ENCODE data around the gene SEC61B. TPM values are rescaled to one million over a fixed set of nuclear protein-coding genes. Genes with fewer than 3 reads are reported as not detected.

Gene SEC61B
- total and polyA plus RNA-seq, 9 of the 15 experiments (the other 6 are each of a cell fraction or from before 2014, with no cell fraction given) = 57.8 to 262 (median 172) TPM

- H3K4me1 ChIP-seq (replicated peaks in 1 of 2; ENCODE audit: control insufficient read depth in 2 of 2, insufficient read depth in 2 of 2, low read length in 2 of 2) = peaks cover 0 to 3% of the 10 kb centered on the region in 2 experiments; a peak in 2 of 5 replicates
- H3K79me2 ChIP-seq (ENCODE audit: control insufficient read depth, insufficient read depth, low read length) = no peaks in the 10 kb centered on the region
- in situ Hi-C loops (cut with MboI) = no loop called here
- no peaks in the 10 kb centered on the region; the same call in 1 of the 2 replicates for H3K9me3 ChIP-seq (replicated peaks; ENCODE audit: control insufficient read depth, insufficient read depth, low read depth, low read length)
- H3K4me2 ChIP-seq (ENCODE audit: insufficient read depth, low read length) = no peak overlapping the region
- H3K36me3 ChIP-seq (ENCODE audit: control insufficient read depth, insufficient read depth, low read length) = peaks cover 31% of the 10 kb centered on the region; the same call in 2 of the 3 replicates
- H3K27me3 ChIP-seq (ENCODE audit: control insufficient read depth in 2 of 2, insufficient read depth in 2 of 2, low read length in 2 of 2) = no peaks in the 10 kb centered on the region
- no peak for DNase-seq (ENCODE audit: extremely low read depth in 1 of 4, low spot score in 3 of 4)
- no peaks in the 10 kb centered on the region for H4K20me1 ChIP-seq (replicated peaks; ENCODE audit: control insufficient read depth, insufficient read depth, low read length)
- POLR2A ChIA-PET = interaction anchor here (0.6 to 1.3 kb wide), 2 partner anchors 9 to 10 kb away, joined by 3 read pairs; no protein-coding TSS in a partner anchor
- no peak for ATAC-seq
- no TSS peak for BruUV-seq (replicated peaks)
- H2AFZ ChIP-seq (ENCODE audit: low read depth, low read length) = no peak overlapping the region
- no peak overlapping the region for H3K27ac ChIP-seq (ENCODE audit: extremely low read depth, low read depth, low read length)
- intact Hi-C loops (cut with micrococcal nuclease) = no loop called here
- H3K4me3 ChIP-seq = no peak overlapping the region
- H3K9ac ChIP-seq (ENCODE audit: insufficient read depth in 1 of 2, low read depth in 2 of 2, low read length in 2 of 2) = no peak overlapping the region
- no peaks in the 10 kb centered on the region for H3K9me1 ChIP-seq (ENCODE audit: control insufficient read depth, insufficient read depth, low read length)
- CTCF ChIA-PET (ENCODE audit: low intra/inter-chr PET ratio) = no interaction called here
- no peak for FAIRE-seq
- no peak for TF ChIP-seq ZNF197 (CRISPR knock-in tag; IDR thresholded peaks at IDR 0.05; ENCODE audit: low read depth)
- no peak for TF ChIP-seq U2AF2 (optimal IDR thresholded peaks at IDR 0.05; ENCODE audit: low read depth, low read length)
- no peak for TF ChIP-seq GATAD2A (IDR thresholded peaks at IDR 0.05)
- TF ChIP-seq CBX5 (IDR thresholded peaks at IDR 0.05; ENCODE audit: borderline replicate concordance, low read depth) = no peak
- TF ChIP-seq SMC3 (conservative IDR thresholded peaks at IDR 0.05; ENCODE audit: insufficient read depth, low read depth, low read length) = no peak
- no peak for TF ChIP-seq YY1 (IDR thresholded peaks at IDR 0.05; ENCODE audit: borderline replicate concordance in 1 of 3, control insufficient read depth in 1 of 3, extremely low read depth in 1 of 3, insufficient read depth in 3 of 3, insufficient read length in 1 of 3, insufficient replicate concordance in 2 of 3, low read depth in 1 of 3, low read length in 2 of 3)
- no peak for TF ChIP-seq ETS1 (conservative IDR thresholded peaks at IDR 0.05; ENCODE audit: control insufficient read depth, low read depth, low read length)
- TF ChIP-seq, protein P1, sequence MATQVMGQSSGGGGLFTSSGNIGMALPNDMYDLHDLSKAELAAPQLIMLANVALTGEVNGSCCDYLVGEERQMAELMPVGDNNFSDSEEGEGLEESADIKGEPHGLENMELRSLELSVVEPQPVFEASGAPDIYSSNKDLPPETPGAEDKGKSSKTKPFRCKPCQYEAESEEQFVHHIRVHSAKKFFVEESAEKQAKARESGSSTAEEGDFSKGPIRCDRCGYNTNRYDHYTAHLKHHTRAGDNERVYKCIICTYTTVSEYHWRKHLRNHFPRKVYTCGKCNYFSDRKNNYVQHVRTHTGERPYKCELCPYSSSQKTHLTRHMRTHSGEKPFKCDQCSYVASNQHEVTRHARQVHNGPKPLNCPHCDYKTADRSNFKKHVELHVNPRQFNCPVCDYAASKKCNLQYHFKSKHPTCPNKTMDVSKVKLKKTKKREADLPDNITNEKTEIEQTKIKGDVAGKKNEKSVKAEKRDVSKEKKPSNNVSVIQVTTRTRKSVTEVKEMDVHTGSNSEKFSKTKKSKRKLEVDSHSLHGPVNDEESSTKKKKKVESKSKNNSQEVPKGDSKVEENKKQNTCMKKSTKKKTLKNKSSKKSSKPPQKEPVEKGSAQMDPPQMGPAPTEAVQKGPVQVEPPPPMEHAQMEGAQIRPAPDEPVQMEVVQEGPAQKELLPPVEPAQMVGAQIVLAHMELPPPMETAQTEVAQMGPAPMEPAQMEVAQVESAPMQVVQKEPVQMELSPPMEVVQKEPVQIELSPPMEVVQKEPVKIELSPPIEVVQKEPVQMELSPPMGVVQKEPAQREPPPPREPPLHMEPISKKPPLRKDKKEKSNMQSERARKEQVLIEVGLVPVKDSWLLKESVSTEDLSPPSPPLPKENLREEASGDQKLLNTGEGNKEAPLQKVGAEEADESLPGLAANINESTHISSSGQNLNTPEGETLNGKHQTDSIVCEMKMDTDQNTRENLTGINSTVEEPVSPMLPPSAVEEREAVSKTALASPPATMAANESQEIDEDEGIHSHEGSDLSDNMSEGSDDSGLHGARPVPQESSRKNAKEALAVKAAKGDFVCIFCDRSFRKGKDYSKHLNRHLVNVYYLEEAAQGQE (IDR thresholded peaks at IDR 0.05; ENCODE audit: borderline replicate concordance) = no peak
- TF ChIP-seq, protein P1 (CRISPR knock-in tag; IDR thresholded peaks at IDR 0.05; ENCODE audit: low read depth) = no peak
- TF ChIP-seq, protein P2, sequence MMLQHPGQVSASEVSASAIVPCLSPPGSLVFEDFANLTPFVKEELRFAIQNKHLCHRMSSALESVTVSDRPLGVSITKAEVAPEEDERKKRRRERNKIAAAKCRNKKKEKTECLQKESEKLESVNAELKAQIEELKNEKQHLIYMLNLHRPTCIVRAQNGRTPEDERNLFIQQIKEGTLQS (IDR thresholded peaks at IDR 0.05) = no peak
- TF ChIP-seq, protein P2 (CRISPR knock-in tag; conservative IDR thresholded peaks at IDR 0.05) = no peak
- no peak for TF ChIP-seq ZBTB7A (IDR thresholded peaks at IDR 0.05; ENCODE audit: borderline replicate concordance, control insufficient read depth, low read depth, low read length)
- TF ChIP-seq POLR2G (IDR thresholded peaks at IDR 0.05; ENCODE audit: low read depth, low read length) = no peak
Observed at GRCh38 chr9:99235069-99235468, 13.0 kb downstream of the SEC61B start.
